Iris pigment epithelial cell (primary cell): ENCODE results near the gene HOOK2.
A peak's percentile ranks its signal among the peaks of the same experiment; 100 is the strongest.

ENCODE experiments used
- DNase-seq: peaks from one replicate; pipeline ENCODE4 v3.0.0-alpha.2; 2011; ENCODE audit warnings: low read depth

Gene HOOK2

GRCh38 chr19:12793290-12794195 lies 18.2 kb upstream of the HOOK2 start:
- DNase-seq, result peak; percentile 91

DNA sequence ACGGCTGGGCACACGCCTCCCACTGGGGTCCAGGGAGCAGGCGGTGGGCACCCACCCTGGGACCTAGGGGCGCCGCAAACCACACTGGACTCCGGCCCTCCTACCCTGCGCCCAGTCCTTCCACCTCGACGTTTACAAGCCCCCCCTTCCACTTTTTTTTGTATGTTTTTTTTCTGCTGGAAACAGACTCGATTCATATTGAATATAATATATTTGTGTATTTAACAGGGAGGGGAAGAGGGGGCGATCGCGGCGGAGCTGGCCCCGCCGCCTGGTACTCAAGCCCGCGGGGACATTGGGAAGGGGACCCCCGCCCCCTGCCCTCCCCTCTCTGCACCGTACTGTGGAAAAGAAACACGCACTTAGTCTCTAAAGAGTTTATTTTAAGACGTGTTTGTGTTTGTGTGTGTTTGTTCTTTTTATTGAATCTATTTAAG lies 17.5 kb upstream of the HOOK2 start:
- DNase-seq, result no peak

GRCh38 chr19:12792051-12792852 lies 16.9 kb upstream of the HOOK2 start:
- peak; percentile 53 for DNase-seq

DNA sequence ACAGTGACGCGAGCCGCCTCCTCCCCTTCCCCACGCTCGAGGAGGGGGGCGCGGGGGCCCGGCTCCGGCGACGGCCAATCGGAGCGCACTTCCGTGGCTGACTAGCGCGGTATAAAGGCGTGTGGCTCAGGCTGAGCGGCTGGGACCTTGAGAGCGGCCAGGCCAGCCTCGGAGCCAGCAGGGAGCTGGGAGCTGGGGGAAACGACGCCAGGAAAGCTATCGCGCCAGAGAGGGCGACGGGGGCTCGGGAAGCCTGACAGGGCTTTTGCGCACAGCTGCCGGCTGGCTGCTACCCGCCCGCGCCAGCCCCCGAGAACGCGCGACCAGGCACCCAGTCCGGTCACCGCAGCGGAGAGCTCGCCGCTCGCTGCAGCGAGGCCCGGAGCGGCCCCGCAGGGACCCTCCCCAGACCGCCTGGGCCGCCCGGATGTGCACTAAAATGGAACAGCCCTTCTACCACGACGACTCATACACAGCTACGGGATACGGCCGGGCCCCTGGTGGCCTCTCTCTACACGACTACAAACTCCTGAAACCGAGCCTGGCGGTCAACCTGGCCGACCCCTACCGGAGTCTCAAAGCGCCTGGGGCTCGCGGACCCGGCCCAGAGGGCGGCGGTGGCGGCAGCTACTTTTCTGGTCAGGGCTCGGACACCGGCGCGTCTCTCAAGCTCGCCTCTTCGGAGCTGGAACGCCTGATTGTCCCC lies 16.1 kb upstream of the HOOK2 start, which contains the start of gene JUNB:
Gene JUNB, plus strand, starts transcription at position 142 of the 706 bp plus-strand sequence. Its CDS starts 286 bp downstream, at position 428.
- DNase-seq, result peak; percentile 97

GRCh38 chr19:12790628-12791344 lies 15.4 kb upstream of the HOOK2 start:
- DNase-seq, result no peak

- peak; percentile 97 for DNase-seq
Measured at GRCh38 chr19:12789904-12790619, 14.7 kb upstream of the HOOK2 start.

GRCh38 chr19:12789098-12789903 lies 13.9 kb upstream of the HOOK2 start:
- peak; percentile 36 for DNase-seq

GRCh38 chr19:12788682-12789097 lies 13.3 kb upstream of the HOOK2 start:
- peak; percentile 78 for DNase-seq

DNA sequence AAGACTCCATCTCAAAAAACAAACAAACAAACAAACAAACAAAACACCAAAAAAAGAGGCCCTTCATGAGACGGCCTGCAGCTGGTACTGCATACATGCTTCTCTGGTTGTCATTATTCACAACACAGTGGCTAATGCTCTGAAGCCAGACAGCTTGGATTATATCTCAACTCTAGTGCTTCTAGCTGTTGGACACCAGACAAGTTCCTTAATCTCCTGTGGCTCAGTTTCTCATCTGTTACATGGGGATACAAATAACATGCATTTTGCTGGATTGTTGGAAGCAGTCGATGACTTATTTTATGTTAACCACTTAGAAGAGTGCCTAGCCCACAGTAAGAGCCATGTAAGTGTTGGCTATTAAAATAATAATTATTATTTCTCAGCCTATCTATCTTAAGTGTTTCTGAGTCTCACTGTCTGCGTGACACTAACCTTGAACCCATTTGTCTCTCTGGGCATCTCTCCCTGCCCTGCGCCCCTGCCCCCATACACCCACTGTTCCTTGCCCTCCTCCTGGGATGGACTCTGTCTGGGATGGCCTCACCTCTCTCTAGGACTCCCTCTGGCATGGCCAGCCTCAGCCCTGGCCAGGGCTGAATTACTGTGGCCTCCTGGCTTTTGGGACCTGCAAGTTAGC lies 12.8 kb upstream of the HOOK2 start:
- DNase-seq, result no peak

DNA sequence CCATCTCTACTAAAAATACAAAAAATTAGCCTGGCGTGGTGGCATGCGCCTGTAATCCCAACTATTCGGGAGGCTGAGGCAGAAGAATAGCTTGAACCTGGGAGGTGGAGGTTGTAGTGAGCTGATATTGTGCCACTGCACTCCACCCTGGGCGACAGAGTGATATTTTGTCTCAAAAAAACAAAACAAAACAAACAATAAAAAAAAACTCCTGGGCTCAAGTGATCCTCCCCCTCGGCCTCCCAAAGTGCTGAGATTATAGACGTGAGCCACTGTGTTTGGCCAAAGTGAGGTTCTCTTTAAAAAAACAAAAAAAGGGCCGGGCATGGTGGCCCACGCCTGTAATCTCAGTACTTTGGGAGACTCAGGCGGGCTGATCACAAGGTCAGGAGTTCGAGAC lies 12.1 kb upstream of the HOOK2 start:
- no peak for DNase-seq

DNA sequence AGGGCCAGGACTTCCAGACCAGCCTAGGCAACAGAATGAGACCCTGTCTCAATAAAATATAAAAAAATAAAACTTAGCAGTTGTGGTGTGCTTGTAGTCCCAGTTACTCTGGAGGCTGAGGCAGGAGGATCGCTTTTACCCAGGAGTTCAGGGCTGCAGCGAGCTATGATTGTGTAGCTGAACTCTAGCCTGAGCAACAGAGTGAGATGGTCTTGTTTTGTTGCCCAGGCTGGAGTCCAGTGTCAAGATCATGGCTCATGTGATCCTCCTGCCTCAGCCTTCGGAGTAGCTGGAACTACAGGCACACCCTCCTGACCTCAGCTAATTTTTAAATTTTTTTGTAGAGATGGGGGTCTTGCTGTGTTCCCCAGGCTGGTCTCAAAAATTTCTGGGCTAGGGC lies 11.6 kb upstream of the HOOK2 start:
- DNase-seq, result no peak

DNA sequence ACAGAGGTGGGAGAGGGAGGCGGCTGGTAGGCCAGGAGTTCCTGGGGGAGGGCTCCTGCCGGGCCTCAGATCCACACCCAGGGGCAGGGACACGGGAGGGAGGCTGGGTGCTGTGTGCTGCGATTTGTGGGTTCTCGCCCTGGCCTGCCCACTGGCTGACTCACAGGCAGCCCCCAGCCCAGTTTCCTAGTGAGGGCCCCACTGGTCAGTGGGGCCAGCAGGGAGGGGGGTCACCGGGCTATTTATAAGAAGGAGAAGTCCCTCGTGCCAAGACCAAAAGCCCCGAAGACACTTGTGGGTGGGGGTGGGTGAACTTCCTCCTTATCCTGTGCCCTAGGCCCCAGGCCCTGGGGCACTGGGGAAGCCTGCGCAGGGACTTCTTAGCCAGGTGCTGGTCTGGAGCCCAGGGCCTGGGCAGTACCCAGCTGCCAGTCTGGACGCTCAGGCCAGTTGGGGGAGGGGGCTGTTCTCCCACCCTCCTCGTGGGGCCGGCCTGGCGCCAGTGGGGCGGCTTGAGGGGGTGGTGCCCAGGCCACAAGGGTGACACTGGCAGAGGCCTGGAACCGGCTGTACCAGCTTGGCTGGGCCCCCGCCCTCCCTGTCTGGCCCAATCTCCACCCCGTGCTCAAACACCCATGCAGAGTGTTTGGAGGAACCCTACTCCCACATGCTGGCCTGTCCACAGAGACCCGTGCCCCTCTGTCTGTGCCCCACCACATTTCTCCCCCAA lies 11.0 kb upstream of the HOOK2 start:
- DNase-seq, result no peak

DNA sequence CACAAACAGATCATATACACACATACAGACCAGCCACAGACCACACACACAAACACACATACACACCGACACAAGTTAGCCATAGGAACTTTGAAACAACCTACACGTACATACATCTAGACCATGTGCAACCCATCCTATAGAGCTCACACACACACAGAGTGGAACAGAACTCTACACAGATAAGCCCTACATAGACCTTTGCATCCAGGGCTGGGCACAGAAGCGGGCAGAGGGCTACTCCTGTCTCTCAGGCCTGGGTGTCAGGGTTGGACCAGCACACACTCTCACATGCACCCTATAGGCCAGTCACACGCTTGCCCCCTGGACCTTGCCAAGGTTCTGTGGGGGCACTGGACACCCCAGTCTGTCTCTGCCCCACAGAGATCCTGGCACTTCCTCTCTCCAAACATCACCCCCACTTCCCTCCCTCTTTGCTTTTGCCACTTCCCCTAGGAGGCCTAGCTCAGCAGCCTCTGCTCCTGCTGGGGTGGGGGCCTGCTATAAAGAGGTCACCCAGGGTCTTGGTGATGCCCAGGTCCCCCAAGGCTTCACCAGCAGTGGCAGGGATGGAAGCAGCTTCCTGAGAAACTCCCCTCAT lies 10.2 kb upstream of the HOOK2 start:
- DNase-seq, result no peak

GRCh38 chr19:12784871-12785430 lies 9.6 kb upstream of the HOOK2 start:
- no peak for DNase-seq

DNA sequence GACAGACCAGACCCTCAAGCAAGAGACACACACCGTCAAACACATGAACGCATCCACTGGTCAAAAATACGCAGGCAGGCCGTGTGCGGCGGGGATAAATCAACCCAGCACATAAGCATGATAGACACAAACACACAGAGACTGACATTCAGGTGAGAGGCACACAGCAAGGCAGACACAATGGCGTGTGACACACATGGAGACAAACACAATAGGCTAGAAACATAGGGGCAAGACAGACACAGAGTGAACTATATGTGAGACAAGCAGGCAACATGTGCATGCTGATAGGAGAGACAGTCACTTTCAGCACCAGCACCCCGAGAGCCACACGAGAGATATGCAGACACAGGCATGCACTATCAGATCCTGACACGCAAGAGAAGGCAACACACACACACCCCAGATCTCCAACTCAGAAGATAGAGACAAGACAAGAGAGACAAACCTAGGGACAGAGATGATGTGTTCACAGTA lies 9.1 kb upstream of the HOOK2 start:
- no peak for DNase-seq

DNA sequence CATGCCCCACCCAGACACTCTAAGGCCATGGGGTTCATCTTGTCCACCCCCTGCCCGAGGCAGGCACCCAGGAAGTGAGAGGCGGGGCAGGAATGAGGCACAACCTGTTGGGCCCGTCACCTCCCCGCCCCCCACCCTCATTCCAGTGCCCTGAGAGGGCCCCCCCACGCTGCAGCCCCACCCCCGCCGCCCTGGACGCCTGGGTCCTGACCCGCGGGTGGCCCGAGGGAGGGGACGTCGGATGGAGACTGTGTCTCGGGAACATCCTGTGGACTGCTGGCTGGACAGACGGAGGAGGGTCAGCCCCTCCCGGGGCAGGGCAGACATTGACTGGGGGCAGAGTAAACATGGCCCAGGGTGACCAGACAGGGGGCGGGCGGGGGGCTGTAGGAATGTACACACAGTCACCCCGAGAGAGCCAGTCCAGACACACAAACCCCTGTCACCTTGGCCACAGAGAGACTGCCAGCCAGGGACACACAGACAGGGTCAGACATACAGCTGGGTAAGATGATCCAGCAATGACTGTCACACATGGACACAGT lies 8.6 kb upstream of the HOOK2 start:
- no peak for DNase-seq

DNA sequence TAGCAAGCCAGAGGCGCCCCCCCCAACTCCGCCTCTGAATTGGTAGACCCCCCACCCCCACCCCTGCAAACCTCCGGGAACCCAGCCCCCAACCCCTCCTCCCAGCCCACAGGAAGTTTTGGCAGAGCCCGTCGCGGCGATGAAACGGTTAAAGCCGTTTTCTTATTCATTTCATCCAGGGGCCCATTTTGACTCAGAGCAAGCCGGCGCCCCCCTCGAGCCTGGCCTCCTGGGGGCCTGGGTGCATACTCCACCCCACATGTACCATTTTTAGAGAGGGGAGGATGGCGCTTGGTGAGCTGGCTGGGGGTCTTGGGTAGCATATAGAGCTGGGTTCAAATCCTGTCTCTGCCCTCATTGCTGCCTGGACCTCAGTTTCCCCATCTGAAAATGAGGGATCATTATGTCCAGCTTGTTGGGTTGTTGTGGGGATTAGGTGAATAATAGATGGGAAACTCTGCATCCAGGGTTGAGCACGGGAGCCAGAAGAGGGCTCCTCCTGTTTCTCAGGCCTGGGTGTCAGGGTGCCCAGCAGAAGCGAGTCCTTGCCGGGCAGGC lies 8.0 kb upstream of the HOOK2 start:
- DNase-seq, result no peak
